GM12878 (cell line): ENCODE measurements around the gene GOLGA5. TPM values are rescaled to one million over a fixed set of nuclear protein-coding genes. Genes with fewer than 3 reads are reported as not detected.

Source experiments
- ATAC-seq: fragments of 200-7000 bp; cut with Tn5 transposase; 3 replicates; pipeline ENCODE4 v1.9.1; 2020; ENCODE audit warnings: mild to moderate bottlenecking, moderate library complexity
- BruUV-seq: library from RNA; stranded (reverse); fragments of 400-500 nt; replicated peaks from 2 replicates; lab custom pipeline; 2021; lab: Mats Ljungman, UMichigan
- CTCF ChIA-PET: fragments of 300-600 bp; sonication (Branson Sonifier 250); formaldehyde crosslinking; extraction: SDS; loops from one replicate; lab custom pipeline; 2021; ENCODE audit warnings: inconsistent platforms; lab: Yijun Ruan, JAX
- POLR2A ChIA-PET: fragments of 350-600 bp; formaldehyde crosslinking; extraction: SDS; loops from one replicate; lab custom pipeline; 2021; ENCODE audit warnings: inconsistent platforms; lab: Charles Lee
- RAD21 ChIA-PET: fragments of 300-600 bp; sonication (Branson Sonifier 250); formaldehyde crosslinking; loops from one replicate; lab custom pipeline; 2023; ENCODE audit warnings: antibody characterized with exemption; ENCODE audit not compliant: unreplicated experiment; lab: Charles Lee
- SMC1A ChIA-PET: fragments of 300-600 bp; sonication (Branson Sonifier 250); formaldehyde crosslinking; loops from one replicate; lab custom pipeline; 2023; ENCODE audit not compliant: unreplicated experiment, uncharacterized antibody; lab: Charles Lee
- DNase-seq: peaks from one replicate; pipeline ENCODE4 v3.0.0-alpha.2; 2011; ENCODE audit warnings: low read depth, low spot score
- FAIRE-seq: peaks from 3 replicates; lab custom pipeline; 2011; peaks lifted over from hg19 to GRCh38; lab: Jason Lieb, UNC
- H2AFZ ChIP-seq: 2 replicates; pipeline ENCODE4 v1.6.0; 2011; ENCODE audit warnings: low read depth, low read length, control low read depth; ENCODE audit not compliant: control insufficient read depth
- H3K27ac ChIP-seq: 2 replicates; pipeline ENCODE4 v1.5.1; 2011; ENCODE audit warnings: control low read depth; ENCODE audit not compliant: control insufficient read depth, insufficient read depth
- H3K27me3 ChIP-seq, 2 experiments: replicated peaks in 1 of 2; 2 replicates each; pipeline versions ENCODE4 v1.6.0 to v1.6.1; 2011; ENCODE audit warnings: low read length in 1 of 2; ENCODE audit not compliant: control insufficient read depth in 2 of 2, insufficient read depth in 2 of 2
- H3K36me3 ChIP-seq, 2 experiments: 2 replicates each; pipeline ENCODE4 v1.5.1; 2011; ENCODE audit warnings: low read length in 1 of 2; ENCODE audit not compliant: control insufficient read depth in 2 of 2, insufficient read depth in 2 of 2
- H3K4me1 ChIP-seq: 2 replicates; pipeline ENCODE4 v1.6.1; 2011; ENCODE audit warnings: mild to moderate bottlenecking, low read length, moderate library complexity, mixed read lengths; ENCODE audit not compliant: control insufficient read depth, insufficient read depth
- H3K4me2 ChIP-seq: 2 replicates; pipeline ENCODE4 v1.6.0; 2011; ENCODE audit warnings: control low read depth; ENCODE audit not compliant: control insufficient read depth, insufficient read depth
- H3K4me3 ChIP-seq: fragments of 200-600 bp; sonication (generic); 2 replicates; pipeline ENCODE4 v1.5.1; 2016
- H3K79me2 ChIP-seq: 2 replicates; pipeline ENCODE4 v1.6.0; 2011; ENCODE audit warnings: low read length; ENCODE audit not compliant: control insufficient read depth, insufficient read depth
- H3K9ac ChIP-seq: 2 replicates; pipeline ENCODE4 v1.8.0; 2011; ENCODE audit warnings: low read length, control low read depth, mixed read lengths; ENCODE audit not compliant: control insufficient read depth, insufficient read depth
- H3K9me3 ChIP-seq: replicated peaks from 3 replicates; pipeline ENCODE4 v1.5.1; 2011; ENCODE audit warnings: mild to moderate bottlenecking, low read length; ENCODE audit not compliant: control insufficient read depth, insufficient read depth
- H4K20me1 ChIP-seq: 2 replicates; pipeline ENCODE4 v1.6.0; 2011; ENCODE audit not compliant: control insufficient read depth, insufficient read depth
- CBFB ChIP-seq: IDR thresholded peaks from 2 replicates; pipeline ENCODE4 v1.6.1; 2016; ENCODE audit warnings: antibody characterized with exemption, low read depth
- CHD1 ChIP-seq: IDR thresholded peaks from 2 replicates; pipeline ENCODE4 v1.6.1; 2012; ENCODE audit warnings: low read depth, low read length, improper control_type of control experiment
- CHD4 ChIP-seq: fragments of 200-600 bp; sonication (generic); IDR thresholded peaks from 2 replicates; pipeline ENCODE4 v1.6.1; 2016; ENCODE audit warnings: mild to moderate bottlenecking
- E2F8 ChIP-seq: fragments of 450-650 bp; IDR thresholded peaks from 2 replicates; pipeline ENCODE4 v1.6.1; 2018; ENCODE audit warnings: mild to moderate bottlenecking, low read depth, moderate library complexity; ENCODE audit not compliant: partially characterized antibody
- EP300 ChIP-seq, 2 experiments: fragments of 150-350 bp in 1 of 2; IDR thresholded peaks; 2 replicates each; pipeline ENCODE4 v1.6.1; 2011 to 2012; ENCODE audit warnings: low read depth in 2 of 2, low read length in 2 of 2, borderline replicate concordance in 1 of 2, improper control_type of control experiment in 1 of 2, inconsistent platforms in 1 of 2; ENCODE audit not compliant: control insufficient read depth in 1 of 2
- FOS ChIP-seq: IDR thresholded peaks from 3 replicates; pipeline ENCODE4 v1.6.1; 2011; ENCODE audit warnings: borderline replicate concordance; ENCODE audit not compliant: insufficient read length; ENCODE audit errors: extremely low read depth
- JUND ChIP-seq: IDR thresholded peaks from 2 replicates; pipeline ENCODE4 v1.6.1; 2012; ENCODE audit warnings: low read depth, mild to moderate bottlenecking, low read length, improper control_type of control experiment, moderate library complexity
- MEF2B ChIP-seq: fragments of 450-650 bp; IDR thresholded peaks from 2 replicates; pipeline ENCODE4 v1.6.1; 2018; ENCODE audit warnings: mild to moderate bottlenecking, moderate library complexity; ENCODE audit not compliant: partially characterized antibody, poor library complexity, severe bottlenecking
- NR2C2 ChIP-seq: IDR thresholded peaks from 2 replicates; pipeline ENCODE4 v1.6.1; 2011; ENCODE audit warnings: borderline replicate concordance, low read depth; ENCODE audit not compliant: control insufficient read depth, insufficient read length
- RFX5 ChIP-seq: IDR thresholded peaks from 2 replicates; pipeline ENCODE4 v1.6.1; 2011; ENCODE audit warnings: low read depth, low read length, improper control_type of control experiment
- SIN3A ChIP-seq: IDR thresholded peaks from 2 replicates; pipeline ENCODE4 v1.6.1; 2012; ENCODE audit warnings: low read depth, low read length, improper control_type of control experiment
- SIX5 ChIP-seq: IDR thresholded peaks from 2 replicates; pipeline ENCODE4 v1.6.1; 2011; ENCODE audit warnings: mild to moderate bottlenecking, low read depth, low read length, moderate library complexity; ENCODE audit not compliant: severe bottlenecking
- SUPT20H ChIP-seq: IDR thresholded peaks from 2 replicates; pipeline ENCODE4 v1.6.1; 2011; ENCODE audit warnings: low read depth, mild to moderate bottlenecking, low read length, moderate library complexity, borderline replicate concordance; ENCODE audit not compliant: control insufficient read depth
- TCF7 ChIP-seq: IDR thresholded peaks from 2 replicates; pipeline ENCODE4 v1.6.1; 2014; ENCODE audit warnings: antibody characterized with exemption, borderline replicate concordance
- WRNIP1 ChIP-seq: IDR thresholded peaks from 2 replicates; pipeline ENCODE4 v1.6.1; 2011; ENCODE audit warnings: low read depth, low read length, improper control_type of control experiment, borderline replicate concordance
- WGBS: methylation state at CpG from one replicate; pipeline ENCODE4 v1.1.6; 2016; ENCODE audit warnings: low lambda C conversion rate; ENCODE audit not compliant: insufficient replicate concordance, insufficient coverage; ENCODE audit errors: missing lambda C conversion rate; 5-methylcytosine and 5-hydroxymethylcytosine counted together
- in situ Hi-C: fragments of 300-500 bp; cut with MboI; formaldehyde crosslinking; loops from 9 replicates; pipeline ENCODE4 v1.14.3; 2018; ENCODE audit warnings: mixed read lengths
- intact Hi-C: fragments of 100-400 bp; cut with micrococcal nuclease; formaldehyde crosslinking; loops from one replicate; pipeline ENCODE4 v1.14.2; 2022; ENCODE audit not compliant: unreplicated experiment
- polyA plus RNA-seq, 11 experiments: library from polyadenylated mRNA; depleted of rRNA in 4 of 11; unstranded in 6 of 11; stranded (reverse) in 5 of 11; fragments of >200 nt; fragmentation: Nextera tagmentation in 4 of 11; fragmentation: Illumina TruSeq in 1 of 11; extraction: Ambion mirVana in 4 of 11; extraction: Trizol in 1 of 11; gene quantifications; 1 replicate in 1 of 11; 2 replicates in 10 of 11; pipeline versions ENCODE4 v1.2.1 to v1.2.3, GENCODE V29; 2011 to 2016; ENCODE audit warnings: inconsistent platforms in 2 of 11, missing spikeins in 2 of 11, low read depth in 1 of 11
- total RNA-seq, 4 experiments: library from RNA; depleted of rRNA in 3 of 4; stranded (reverse); fragments of >200 nt in 3 of 4; fragmentation: Illumina TruSeq in 1 of 4; extraction: Trizol in 1 of 4; gene quantifications; 2 replicates each; pipeline versions ENCODE4 v1.2.1 to v1.2.3, GENCODE V29; 2013 to 2021
- TF ChIP-seq, protein P1 (sequence below): IDR thresholded peaks from 2 replicates; pipeline ENCODE4 v1.6.1; 2011; ENCODE audit warnings: low read depth, mild to moderate bottlenecking, low read length, moderate library complexity, borderline replicate concordance; ENCODE audit errors: extremely low read depth
- TF ChIP-seq, protein P2 (sequence below): fragments of 450-650 bp; IDR thresholded peaks from 2 replicates; pipeline ENCODE4 v1.6.1; 2017; ENCODE audit warnings: antibody characterized with exemption, mild to moderate bottlenecking, moderate library complexity

GOLGA5 gene
- total and polyA plus RNA-seq, 10 of the 15 experiments (the other 5 are each of a cell fraction or from before 2014, with no cell fraction given) = 10.9 to 30.1 (median 19.7) TPM

DNA sequence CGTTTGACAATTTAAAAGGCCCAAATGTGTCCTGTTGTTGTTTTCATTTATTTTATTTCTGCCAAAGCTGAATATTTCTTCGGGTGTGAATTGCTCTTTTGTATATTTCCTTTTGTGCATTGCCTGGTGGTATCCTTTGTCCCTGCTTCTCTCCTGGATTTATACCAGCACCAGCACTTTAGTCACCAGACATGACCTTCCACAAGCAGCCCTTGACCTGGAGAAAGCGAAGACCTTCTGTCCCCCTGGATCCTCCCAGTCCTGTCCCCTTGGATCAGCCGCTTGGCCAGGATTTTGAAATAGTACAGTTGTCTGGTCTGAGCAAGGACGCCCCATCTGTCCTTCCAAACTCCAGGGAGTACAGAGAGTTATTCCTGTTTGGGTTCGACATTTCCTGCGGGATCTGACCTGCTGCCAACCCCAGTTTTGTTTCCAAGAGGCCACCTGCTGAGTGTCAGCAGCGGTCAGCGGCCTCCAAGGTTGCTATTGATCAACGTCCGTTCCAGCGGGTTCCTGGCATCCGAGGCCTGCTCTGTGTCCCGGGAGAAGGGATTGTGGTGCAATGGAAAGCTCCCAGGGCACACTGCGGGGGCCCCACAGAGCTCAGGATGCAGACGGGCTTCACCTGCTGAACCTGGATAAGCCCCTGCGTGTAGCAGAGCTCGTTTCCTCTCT, 83.8 kb downstream of the GOLGA5 start:
- Histone ChIP-seq H4K20me1 (no peaks in the 10 kb centered on the region), H3K27ac (no peak overlapping the region), H3K4me1 (no peaks in the 10 kb centered on the region), H3K9ac (no peak overlapping the region), H3K4me3 (no peak overlapping the region), H3K27me3 (peaks cover 0 to 3% of the 10 kb centered on the region in 2 experiments; a peak in 1 of 4 replicates), H3K36me3 (no peaks in the 10 kb centered on the region), H3K4me2 (no peak overlapping the region), H2AFZ (no peak overlapping the region), H3K79me2 (no peaks in the 10 kb centered on the region), H3K9me3 (no peaks in the 10 kb centered on the region)
- WGBS = 22% methylated on average over 18 of the region's 18 CpGs
- DNase-seq (no peak), FAIRE-seq (no peak), ATAC-seq (no peak)
- ChIA-PET CTCF (no interaction called here), RAD21 (no interaction called here), SMC1A (no interaction called here), POLR2A (no interaction called here)
- intact Hi-C loops (no loop called here), in situ Hi-C loops (no loop called here)
- no TSS peak for BruUV-seq
- TF ChIP-seq E2F8 = no peak
- no peak for TF ChIP-seq EP300 (IDR thresholded peaks at IDR 0.05; ENCODE audit: borderline replicate concordance in 1 of 2, control insufficient read depth in 1 of 2, low read depth in 2 of 2, low read length in 2 of 2)
- no peak for TF ChIP-seq CHD4
- TF ChIP-seq MEF2B = no peak
- no peak for TF ChIP-seq TCF7
- TF ChIP-seq SIN3A = no peak
- TF ChIP-seq, protein P1, sequence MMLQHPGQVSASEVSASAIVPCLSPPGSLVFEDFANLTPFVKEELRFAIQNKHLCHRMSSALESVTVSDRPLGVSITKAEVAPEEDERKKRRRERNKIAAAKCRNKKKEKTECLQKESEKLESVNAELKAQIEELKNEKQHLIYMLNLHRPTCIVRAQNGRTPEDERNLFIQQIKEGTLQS = no peak
- TF ChIP-seq FOS = no peak
- no peak for TF ChIP-seq RFX5
- TF ChIP-seq, protein P2, sequence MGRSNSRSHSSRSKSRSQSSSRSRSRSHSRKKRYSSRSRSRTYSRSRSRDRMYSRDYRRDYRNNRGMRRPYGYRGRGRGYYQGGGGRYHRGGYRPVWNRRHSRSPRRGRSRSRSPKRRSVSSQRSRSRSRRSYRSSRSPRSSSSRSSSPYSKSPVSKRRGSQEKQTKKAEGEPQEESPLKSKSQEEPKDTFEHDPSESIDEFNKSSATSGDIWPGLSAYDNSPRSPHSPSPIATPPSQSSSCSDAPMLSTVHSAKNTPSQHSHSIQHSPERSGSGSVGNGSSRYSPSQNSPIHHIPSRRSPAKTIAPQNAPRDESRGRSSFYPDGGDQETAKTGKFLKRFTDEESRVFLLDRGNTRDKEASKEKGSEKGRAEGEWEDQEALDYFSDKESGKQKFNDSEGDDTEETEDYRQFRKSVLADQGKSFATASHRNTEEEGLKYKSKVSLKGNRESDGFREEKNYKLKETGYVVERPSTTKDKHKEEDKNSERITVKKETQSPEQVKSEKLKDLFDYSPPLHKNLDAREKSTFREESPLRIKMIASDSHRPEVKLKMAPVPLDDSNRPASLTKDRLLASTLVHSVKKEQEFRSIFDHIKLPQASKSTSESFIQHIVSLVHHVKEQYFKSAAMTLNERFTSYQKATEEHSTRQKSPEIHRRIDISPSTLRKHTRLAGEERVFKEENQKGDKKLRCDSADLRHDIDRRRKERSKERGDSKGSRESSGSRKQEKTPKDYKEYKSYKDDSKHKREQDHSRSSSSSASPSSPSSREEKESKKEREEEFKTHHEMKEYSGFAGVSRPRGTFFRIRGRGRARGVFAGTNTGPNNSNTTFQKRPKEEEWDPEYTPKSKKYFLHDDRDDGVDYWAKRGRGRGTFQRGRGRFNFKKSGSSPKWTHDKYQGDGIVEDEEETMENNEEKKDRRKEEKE = no peak
- TF ChIP-seq NR2C2 = no peak
- no peak for TF ChIP-seq SIX5
- TF ChIP-seq SUPT20H = no peak
- no peak for TF ChIP-seq WRNIP1
- TF ChIP-seq JUND = no peak
- TF ChIP-seq CBFB = no peak
- TF ChIP-seq CHD1 = no peak
